Measurements from ENCODE around the gene CCDC85A.

DNA sequence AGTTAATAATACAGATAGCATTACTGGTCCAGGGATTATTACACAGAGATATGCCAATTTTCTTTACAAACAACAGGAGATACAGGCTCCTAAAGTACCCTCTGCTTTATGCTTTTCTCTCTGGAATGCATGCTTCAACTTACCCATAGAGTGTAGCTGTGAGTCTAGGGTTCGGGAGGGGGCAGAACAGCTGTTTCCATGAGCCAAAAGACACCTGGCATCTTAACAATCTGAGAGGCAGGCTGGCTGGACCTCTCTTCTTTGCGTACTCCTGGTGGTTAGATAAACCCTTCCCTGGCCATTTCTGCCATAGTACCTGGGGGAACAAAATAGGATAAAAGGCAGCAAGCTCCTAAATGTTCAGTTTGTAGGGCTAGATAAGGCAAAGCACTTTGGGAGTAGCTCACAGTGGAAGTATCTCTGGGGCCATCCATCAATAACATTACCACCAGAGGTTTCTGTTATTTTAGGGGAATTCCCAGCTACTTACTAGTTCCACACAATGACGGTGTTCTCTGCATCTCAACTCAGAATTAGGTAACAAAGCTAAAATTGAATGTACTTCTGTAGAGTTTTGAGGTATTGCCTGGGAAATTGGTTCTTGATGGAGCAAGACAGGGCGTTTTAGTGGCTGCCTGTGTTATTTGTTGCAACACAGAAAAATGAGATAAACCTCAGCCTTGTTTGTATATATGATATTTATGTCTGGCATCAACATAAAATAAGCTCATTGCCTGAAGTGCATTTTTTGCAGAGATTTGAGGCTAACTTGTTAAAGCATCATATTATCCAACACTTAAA, 6.2 kb upstream of the CCDC85A start:
- TF ChIP-seq POLR2AphosphoS5 (IDR thresholded peaks at IDR 0.05; ENCODE audit: borderline replicate concordance, low read depth, low read length) (no peak), EZH2 (IDR thresholded peaks at IDR 0.05) (no peak), FOXP2 (optimal IDR thresholded peaks at IDR 0.05; ENCODE audit: control extremely low read depth, extremely low read length, insufficient read depth) (no peak)
